Pancreas (tissue), 10 donors: ENCODE results near the gene PSD4. TPM values are rescaled to one million over a fixed set of nuclear protein-coding genes. Genes with fewer than 3 reads are reported as not detected.

Experiments
- ATAC-seq, 4 donors: fragments of 200-7000 bp; cut with Tn5 transposase; one replicate each; pipeline versions ENCODE4 v1.8.0 to v1.9.1; 2020; ENCODE audit warnings: mild to moderate bottlenecking in 4 of 4, moderate library complexity in 4 of 4
- DNase-seq, 6 donors: peaks; one replicate each; pipeline ENCODE4 v3.0.0-alpha.2; 2020
- FAIRE-seq: peaks from 2 replicates; lab custom pipeline; 2012; peaks lifted over from hg19 to GRCh38; lab: Jason Lieb, UNC
- H3K27ac ChIP-seq, 4 donors: fragments of 200-600 bp; sonication (generic); 1 replicate in 3 of 4; 2 replicates in 1 of 4; pipeline versions ENCODE4 v1.5.0 to v1.8.0; 2020
- H3K27me3 ChIP-seq, 4 donors: fragments of 200-600 bp; one replicate each; pipeline ENCODE4 v1.8.0; 2021
- H3K36me3 ChIP-seq, 3 donors: fragments of 200-600 bp; sonication (generic) in 1 of 3; one replicate each; pipeline versions ENCODE4 v1.5.0 to v1.8.0; 2020 to 2021
- H3K4me1 ChIP-seq, 3 donors: fragments of 200-600 bp; one replicate each; pipeline ENCODE4 v1.8.0; 2021
- H3K4me3 ChIP-seq, 4 donors: fragments of 200-600 bp; sonication (generic) in 2 of 4; one replicate each; pipeline versions ENCODE4 v1.5.0 to v1.8.0; 2020 to 2021
- H3K9me3 ChIP-seq, 4 donors: fragments of 200-600 bp; one replicate each; pipeline ENCODE4 v1.8.0; 2021
- WGBS, 2 donors: extraction: QIAGEN DNeasy Blood & Tissue Kit; methylation state at CpG; one replicate each; pipeline ENCODE4 v1.1.7; 2013; 5-methylcytosine and 5-hydroxymethylcytosine counted together
- intact Hi-C, 3 donors: fragments of 100-400 bp; cut with DNase I; formaldehyde crosslinking; loops; one replicate each; pipeline versions ENCODE4 v1.11.1 to v1.14.2; 2022
- polyA plus RNA-seq, 2 donors: library from polyadenylated mRNA; stranded (reverse); fragments of 200-250 nt; gene quantifications; one replicate each; pipeline ENCODE4 v1.2.3, GENCODE V29; 2013
- total RNA-seq, 6 donors: library from RNA; stranded (reverse); fragmentation: NEBNext Ultra II Directional in 4 of 6; extraction: Animal tissue kit (Norgen Biotek cat#: 25700) in 4 of 6; gene quantifications; one replicate each; pipeline versions ENCODE4 v1.2.1 to v1.2.4, GENCODE V29; 2021 to 2023
- TF ChIP-seq, protein P1 (sequence below), 4 donors: fragments of 200-600 bp; sonication (generic) in 3 of 4; IDR thresholded peaks; one replicate each; pipeline versions ENCODE4 v1.5.0 to v1.8.0; 2021; ENCODE audit warnings: antibody characterized with exemption in 4 of 4
- donor health status: healthy with polysubstance abuse.
- donor health status: DM: no; HTN: no; CAD: no; lungs with moderate emphysema.
- donor health status: DM: no; HTN: no; CAD: no.
- donor health status: control.
- donor health status: control.
- donor health status: Bipolar disorder and iron deficiency.
- donor health status: DM: yes; HTN: yes; CAD: no.
- donor health status: DM: no; HTN: no; CAD: no.
- donor health status: DM: no; HTN: no; CAD: no.
- donor health status: DM: yes; HTN: yes; CAD: no.

Gene PSD4
- total and polyA plus RNA-seq, 8 donors: 15.9 to 37.6 (median 26.0) TPM

DNA sequence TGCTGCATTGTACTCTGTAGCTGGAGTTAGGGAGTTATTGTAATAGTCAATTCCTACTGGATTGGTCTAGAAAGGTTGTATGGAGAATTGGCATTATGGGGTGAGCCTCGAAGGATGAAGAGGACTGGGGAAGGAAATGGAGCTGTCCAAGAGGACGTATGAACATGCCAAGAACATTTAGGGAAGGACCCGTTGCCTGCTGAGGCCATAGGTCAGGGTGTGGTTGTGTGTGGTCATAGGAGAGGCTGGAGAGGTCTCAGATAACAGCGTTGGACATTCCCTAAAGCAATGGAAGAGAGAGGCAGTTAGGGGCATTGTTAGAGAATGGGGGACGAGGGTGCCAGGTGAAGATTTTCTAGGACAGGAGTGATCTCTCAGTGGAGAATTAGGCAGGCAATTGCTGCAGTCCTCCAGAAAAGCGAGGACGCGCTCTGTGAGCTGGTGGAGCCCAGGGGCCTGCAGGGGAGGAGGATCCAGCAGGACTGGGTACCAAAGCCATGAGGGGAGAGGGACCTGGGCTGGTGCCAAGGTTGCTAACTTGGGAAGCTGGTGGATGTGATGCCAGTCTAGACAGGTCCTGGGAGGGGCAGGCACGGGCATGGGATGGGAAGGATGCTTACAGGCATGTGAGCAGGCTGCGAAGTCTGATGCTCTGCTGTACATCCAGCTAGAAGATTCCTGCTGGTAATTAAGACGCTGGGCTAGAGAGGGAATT lies 9.4 kb upstream of the PSD4 start:
- DNase-seq (peak in 1 of 6 donors; percentile 12), FAIRE-seq (no peak), ATAC-seq (no peak)
- Histone ChIP-seq H3K36me3 (no peaks in the 10 kb centered on the region), H3K27me3 (no peaks in the 10 kb centered on the region), H3K4me1 (peaks cover 20 to 29% (median 20%) of the 10 kb centered on the region in 3 donors), H3K4me3 (no peak overlapping the region), H3K27ac (peak overlapping the region in 1 of 4 donors; percentile 41), H3K9me3 (no peaks in the 10 kb centered on the region)
- intact Hi-C loops: no loop called here
- TF ChIP-seq, protein P1, sequence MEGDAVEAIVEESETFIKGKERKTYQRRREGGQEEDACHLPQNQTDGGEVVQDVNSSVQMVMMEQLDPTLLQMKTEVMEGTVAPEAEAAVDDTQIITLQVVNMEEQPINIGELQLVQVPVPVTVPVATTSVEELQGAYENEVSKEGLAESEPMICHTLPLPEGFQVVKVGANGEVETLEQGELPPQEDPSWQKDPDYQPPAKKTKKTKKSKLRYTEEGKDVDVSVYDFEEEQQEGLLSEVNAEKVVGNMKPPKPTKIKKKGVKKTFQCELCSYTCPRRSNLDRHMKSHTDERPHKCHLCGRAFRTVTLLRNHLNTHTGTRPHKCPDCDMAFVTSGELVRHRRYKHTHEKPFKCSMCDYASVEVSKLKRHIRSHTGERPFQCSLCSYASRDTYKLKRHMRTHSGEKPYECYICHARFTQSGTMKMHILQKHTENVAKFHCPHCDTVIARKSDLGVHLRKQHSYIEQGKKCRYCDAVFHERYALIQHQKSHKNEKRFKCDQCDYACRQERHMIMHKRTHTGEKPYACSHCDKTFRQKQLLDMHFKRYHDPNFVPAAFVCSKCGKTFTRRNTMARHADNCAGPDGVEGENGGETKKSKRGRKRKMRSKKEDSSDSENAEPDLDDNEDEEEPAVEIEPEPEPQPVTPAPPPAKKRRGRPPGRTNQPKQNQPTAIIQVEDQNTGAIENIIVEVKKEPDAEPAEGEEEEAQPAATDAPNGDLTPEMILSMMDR (IDR thresholded peaks at IDR 0.05): no peak
- 86 to 88% methylated on average over 11 of the region's 11 CpGs for WGBS, 2 donors

DNA sequence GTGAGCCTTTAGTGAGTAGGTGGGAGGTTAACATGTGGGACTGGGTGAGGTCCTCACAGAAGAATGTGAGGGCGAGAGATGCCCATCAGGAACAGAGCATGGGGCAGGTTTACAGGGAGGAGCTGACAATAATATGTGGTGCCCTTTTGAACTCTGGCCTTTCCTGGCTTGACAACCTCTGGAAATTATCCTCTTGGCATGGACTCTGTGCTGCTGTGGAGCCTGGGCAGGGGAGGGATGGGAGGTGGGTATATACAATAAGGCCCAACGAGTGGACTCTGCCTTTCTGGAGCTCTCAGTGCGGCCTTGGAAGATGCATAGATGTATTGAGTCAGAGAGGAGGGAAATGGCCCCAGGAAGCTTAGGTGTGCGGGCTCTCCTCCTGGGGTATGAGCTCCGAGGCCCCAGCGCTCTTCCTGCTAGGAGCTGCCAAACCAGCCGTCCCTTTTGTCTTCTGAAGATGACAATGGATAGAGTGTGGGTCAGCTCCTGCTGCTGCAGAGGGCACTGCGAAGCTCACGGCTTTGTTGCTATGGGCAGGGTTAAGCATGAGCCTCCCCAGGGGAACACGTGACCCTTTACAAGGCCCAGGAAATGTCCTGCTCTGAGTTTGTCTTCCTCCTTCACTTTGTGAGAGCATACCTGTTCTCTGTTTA lies 8.7 kb upstream of the PSD4 start:
- Histone ChIP-seq H3K27ac (peak overlapping the region in 2 of 4 donors; percentile 41 to 93), H3K4me3 (no peak overlapping the region), H3K9me3 (no peaks in the 10 kb centered on the region), H3K36me3 (no peaks in the 10 kb centered on the region), H3K27me3 (no peaks in the 10 kb centered on the region), H3K4me1 (peaks cover 20 to 26% (median 20%) of the 10 kb centered on the region in 3 donors)
- no peak for FAIRE-seq
- TF ChIP-seq, protein P1 (IDR thresholded peaks at IDR 0.05): no peak
- DNase-seq: peak in 1 of 6 donors; percentile 21
- peak in 1 of 4 donors; percentile 49 for ATAC-seq
- intact Hi-C loops: no loop called here
- 68% methylated on average over 10 of the region's 10 CpGs for WGBS, 2 donors

DNA sequence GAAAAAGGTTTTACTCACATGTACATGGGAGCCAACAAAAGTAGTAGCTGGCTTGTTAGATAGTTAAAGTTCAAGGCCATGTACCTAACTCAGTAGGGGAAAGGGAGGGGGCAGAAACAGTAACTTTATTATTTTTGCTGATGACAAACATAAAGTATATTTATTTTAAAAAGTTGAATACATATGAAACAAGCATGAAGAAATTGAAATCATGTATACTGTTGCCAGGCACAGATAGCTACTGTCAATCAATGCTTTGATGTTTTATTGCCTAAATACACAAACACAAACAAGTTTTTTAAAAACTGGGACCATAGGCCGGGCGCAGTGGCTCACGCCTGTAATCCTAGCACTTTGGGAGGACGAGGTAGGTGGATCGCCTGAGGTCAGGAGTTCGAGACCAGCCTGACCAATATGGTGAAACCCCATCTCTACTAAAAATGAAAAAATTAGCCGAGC lies 7.6 kb upstream of the PSD4 start:
- Histone ChIP-seq H3K27me3 (no peaks in the 10 kb centered on the region), H3K4me3 (no peak overlapping the region), H3K27ac (peak overlapping the region; percentile 76 to 93 (median 84)), H3K4me1 (peaks cover 20 to 26% (median 20%) of the 10 kb centered on the region in 3 donors), H3K36me3 (no peaks in the 10 kb centered on the region), H3K9me3 (no peaks in the 10 kb centered on the region)
- no peak for FAIRE-seq
- DNase-seq: peak in 1 of 6 donors; percentile 10
- TF ChIP-seq, protein P1 (IDR thresholded peaks at IDR 0.05): no peak
- WGBS, 2 donors: 90 to 94% methylated on average over 7 of the region's 7 CpGs
- intact Hi-C loops: no loop called here
- no peak for ATAC-seq

DNA sequence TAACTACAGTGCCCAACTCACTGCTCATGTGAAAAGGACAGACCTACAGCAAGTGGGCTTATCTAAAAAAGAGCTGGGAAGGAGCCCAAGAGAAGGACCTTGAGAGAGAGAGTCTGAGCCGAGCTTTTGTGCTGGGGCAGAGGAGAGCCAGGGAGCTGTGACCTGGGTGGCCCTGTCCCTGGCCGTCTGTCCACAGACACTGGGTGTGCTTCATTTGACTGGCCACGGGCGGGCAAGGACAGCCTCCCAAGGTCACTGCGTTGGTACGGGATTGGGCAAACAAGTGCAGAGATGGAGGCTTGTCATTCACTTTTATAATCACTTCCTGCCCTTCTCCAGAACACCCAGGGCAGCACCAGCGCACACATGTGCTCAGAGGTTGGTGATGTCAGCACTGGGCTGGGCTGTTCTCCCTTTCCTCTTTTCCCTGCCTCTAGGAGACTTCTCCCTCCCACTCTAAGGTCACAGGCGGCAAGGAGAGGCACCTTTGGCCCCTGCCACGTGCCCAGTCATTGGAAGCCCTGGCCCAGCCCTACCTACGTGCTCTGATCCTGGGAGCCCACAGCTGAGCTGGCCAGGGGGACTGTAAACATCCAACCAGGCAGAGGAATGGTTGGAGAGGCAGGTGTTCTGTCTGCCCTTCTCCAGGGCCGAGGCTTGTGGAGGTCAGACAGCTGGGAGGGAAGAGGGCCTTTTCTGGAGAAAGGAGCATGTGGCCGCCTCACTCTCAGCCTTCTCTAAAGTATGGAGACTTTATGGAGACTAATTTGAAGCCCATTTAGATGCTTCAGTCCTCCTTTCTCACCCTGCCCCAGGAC lies 6.4 kb upstream of the PSD4 start:
- 9 to 15% methylated on average over 12 of the region's 12 CpGs for WGBS, 2 donors
- Histone ChIP-seq H3K4me1 (peaks cover 20 to 26% (median 20%) of the 10 kb centered on the region in 3 donors), H3K36me3 (no peaks in the 10 kb centered on the region), H3K9me3 (no peaks in the 10 kb centered on the region), H3K27me3 (no peaks in the 10 kb centered on the region), H3K27ac (peak overlapping the region; percentile 76 to 93 (median 84)), H3K4me3 (peak overlapping the region in 1 of 4 donors; percentile 14)
- TF ChIP-seq, protein P1 (IDR thresholded peaks at IDR 0.05): no peak
- DNase-seq (peak; percentile 77 to 91 (median 88)), FAIRE-seq (no peak), ATAC-seq (peak; percentile 89 to 96 (median 94))
- intact Hi-C loops: no loop called here
